Thoracic aorta (tissue), 2 donors: ENCODE measurements around the gene DPP6. TPM values are rescaled to one million over a fixed set of nuclear protein-coding genes. Genes with fewer than 3 reads are reported as not detected.

Experiments used
- ATAC-seq: fragments of 150-250 bp; one replicate; pipeline ENCODE4 v1.8.0; 2017; ENCODE audit warnings: low read depth; ENCODE audit not compliant: insufficient number of reproducible peaks, low FRiP score
- DNase-seq: peaks from one replicate; pipeline ENCODE4 v3.0.0-alpha.2; 2020; ENCODE audit warnings: low spot score
- H3K27ac ChIP-seq, 2 donors: fragments of 200-600 bp; sonication (generic); 1 replicate in 1 of 2; 2 replicates in 1 of 2; pipeline ENCODE4 v1.5.1; 2016; ENCODE audit warnings: mild to moderate bottlenecking in 2 of 2, moderate library complexity in 2 of 2
- H3K27me3 ChIP-seq: fragments of 200-600 bp; sonication (generic); replicated peaks from 2 replicates; pipeline ENCODE4 v1.6.0; 2016; ENCODE audit warnings: mild to moderate bottlenecking; ENCODE audit not compliant: insufficient read depth
- H3K36me3 ChIP-seq: fragments of 200-600 bp; sonication (generic); one replicate; pipeline ENCODE4 v1.5.1; 2016
- H3K4me1 ChIP-seq, 2 donors: fragments of 200-600 bp; sonication (generic); 1 replicate in 1 of 2; 2 replicates in 1 of 2; pipeline versions ENCODE4 v1.5.1 to v1.6.0; 2016; ENCODE audit warnings: low read depth in 2 of 2, mild to moderate bottlenecking in 1 of 2; ENCODE audit not compliant: control insufficient read depth in 1 of 2
- H3K4me3 ChIP-seq: fragments of 200-600 bp; sonication (generic); 2 replicates; pipeline ENCODE4 v1.5.1; 2016; ENCODE audit warnings: mild to moderate bottlenecking
- H3K9me3 ChIP-seq: fragments of 200-600 bp; sonication (generic); 2 replicates; pipeline ENCODE4 v1.5.1; 2016
- CTCF ChIP-seq: fragments of 200-600 bp; sonication (generic); IDR thresholded peaks from one replicate; pipeline ENCODE4 v1.5.1; 2019; ENCODE audit warnings: antibody characterized with exemption
- total RNA-seq, 2 donors: library from RNA; depleted of rRNA; stranded (reverse); fragments of >200 nt; gene quantifications; one replicate each; pipeline versions ENCODE4 v1.1.0 to v1.2.3, GENCODE V29; 2016

Gene DPP6
- total RNA-seq, 2 donors from 2014 or later, result not detected

GRCh38 chr7:154905615-154906014, 853.4 kb downstream of the DPP6 start:
- TF ChIP-seq CTCF, result no peak
- DNase-seq (no peak), ATAC-seq (no peak)
- Histone ChIP-seq H3K27me3 (no peaks in the 10 kb centered on the region), H3K36me3 (no peaks in the 10 kb centered on the region), H3K4me1 (no peaks in the 10 kb centered on the region), H3K4me3 (no peak overlapping the region), H3K27ac (no peak overlapping the region), H3K9me3 (no peaks in the 10 kb centered on the region)

DNA sequence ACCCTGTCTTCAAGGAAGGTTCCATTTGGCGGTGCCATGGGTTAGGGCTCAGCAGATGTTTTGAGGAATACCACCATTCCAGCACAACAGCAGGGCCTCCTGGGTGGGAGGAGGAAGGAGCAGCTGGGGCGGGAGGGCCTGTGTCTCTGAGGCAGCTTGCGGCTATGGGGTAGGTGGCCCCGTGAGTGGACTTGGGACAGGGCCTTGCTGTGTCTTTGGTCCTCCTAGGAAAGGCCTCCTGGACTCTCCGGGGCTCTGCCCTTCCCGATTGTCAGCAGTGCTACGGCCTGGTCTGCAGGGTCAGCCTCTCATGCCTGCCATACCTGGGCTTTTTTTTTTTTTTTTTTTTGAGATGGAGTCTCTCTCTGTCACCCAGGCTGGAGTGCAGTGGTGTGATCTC, 854.0 kb downstream of the DPP6 start:
- TF ChIP-seq CTCF, result no peak
- H3K4me3 ChIP-seq, result no peak overlapping the region
- H3K4me1 ChIP-seq, result no peaks in the 10 kb centered on the region
- peaks cover 3% of the 10 kb centered on the region for H3K9me3 ChIP-seq
- H3K27me3 ChIP-seq, result no peaks in the 10 kb centered on the region
- ATAC-seq (no peak), DNase-seq (no peak)
- no peaks in the 10 kb centered on the region for H3K36me3 ChIP-seq
- no peak overlapping the region for H3K27ac ChIP-seq

DNA sequence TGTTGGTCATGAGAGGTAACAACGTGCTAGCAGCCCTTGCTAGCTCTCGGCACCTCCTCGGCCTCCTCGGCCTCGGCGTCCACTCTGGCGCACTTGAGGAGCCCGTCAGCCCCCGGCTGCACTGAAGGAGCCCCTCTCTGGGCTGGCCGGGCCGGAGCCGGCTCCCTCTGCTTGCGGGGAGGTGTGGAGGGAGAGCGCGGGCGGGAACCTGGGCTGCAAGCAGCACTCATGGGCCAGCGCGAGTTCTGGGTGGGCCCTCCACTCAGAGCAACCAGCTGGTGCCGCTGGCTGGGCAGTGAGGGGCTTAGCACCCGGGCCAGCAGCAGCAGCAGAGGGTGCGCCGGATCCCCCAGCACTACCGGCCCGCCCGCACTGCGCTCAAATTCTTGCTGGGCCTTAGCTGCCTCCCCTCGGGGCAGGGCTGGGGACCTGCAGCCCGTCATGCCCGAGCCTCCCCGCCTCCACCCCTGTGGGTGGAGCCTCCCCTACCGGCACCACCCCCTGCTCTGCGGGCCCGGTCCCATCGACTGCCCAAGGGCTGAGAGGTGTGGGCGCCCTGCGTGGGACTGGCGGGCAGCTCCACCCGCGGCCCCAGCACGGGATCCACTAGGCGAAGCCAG, 854.6 kb downstream of the DPP6 start:
- no peaks in the 10 kb centered on the region for H3K27me3 ChIP-seq
- DNase-seq, result no peak
- no peak for TF ChIP-seq CTCF

DNA sequence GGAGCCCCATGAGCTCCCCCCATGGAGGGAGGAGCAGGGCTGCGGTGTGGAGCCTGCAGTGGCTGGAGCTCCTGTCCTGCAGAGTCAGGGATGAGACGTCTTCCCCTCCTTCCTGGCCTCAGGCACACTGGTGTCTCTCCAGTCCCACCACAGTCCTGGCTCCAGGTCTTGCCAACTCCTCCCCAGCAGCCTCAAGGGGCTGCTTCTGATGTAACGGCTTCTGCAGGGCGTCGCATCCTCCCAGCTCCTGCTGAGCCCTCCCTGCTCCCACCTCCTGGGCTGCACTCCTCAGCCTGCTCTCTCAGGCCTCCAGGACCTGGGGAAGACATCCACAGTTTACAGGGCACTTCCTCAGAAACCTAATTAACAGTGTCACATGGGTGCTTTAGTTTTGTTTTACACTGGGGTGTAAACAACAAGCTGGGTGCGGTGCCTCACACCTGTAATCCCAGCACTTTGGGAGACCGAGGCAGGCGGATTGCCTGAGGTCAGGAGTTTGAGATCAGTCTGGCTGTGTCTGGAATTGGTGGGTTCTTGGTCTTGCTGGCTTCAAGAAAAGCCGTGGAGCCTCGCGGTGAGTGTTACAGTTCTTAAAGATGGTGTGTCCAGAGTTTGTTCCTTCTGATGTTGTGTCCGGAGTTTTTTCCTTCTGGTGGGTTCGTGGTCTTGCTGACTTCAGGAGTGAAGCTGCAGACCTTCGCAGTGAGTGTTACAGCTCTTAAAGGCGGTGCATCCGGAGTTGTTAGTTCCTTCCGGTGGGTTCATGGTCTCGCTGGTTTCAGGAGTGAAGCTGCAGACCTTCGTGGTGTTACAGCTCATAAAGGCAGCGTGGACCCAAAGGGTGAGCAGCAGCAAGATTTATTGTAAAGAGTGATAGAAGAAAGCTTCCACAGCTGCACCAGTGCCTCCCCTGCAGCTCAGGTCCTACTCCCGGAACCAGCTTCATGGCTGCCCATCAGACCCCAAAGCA, 855.7 kb downstream of the DPP6 start:
- no peak for TF ChIP-seq CTCF
- no peak for DNase-seq
- H3K27ac ChIP-seq, result no peak overlapping the region
- H3K4me3 ChIP-seq, result no peak overlapping the region
- H3K27me3 ChIP-seq, result no peaks in the 10 kb centered on the region
- no peaks in the 10 kb centered on the region for H3K36me3 ChIP-seq
- H3K4me1 ChIP-seq, result no peaks in the 10 kb centered on the region
- no peak for ATAC-seq
- peaks cover 3% of the 10 kb centered on the region for H3K9me3 ChIP-seq

More for the DNA sequence above, 854.6 kb downstream of the DPP6 start:
- Histone ChIP-seq H3K36me3 (no peaks in the 10 kb centered on the region), H3K4me1 (no peaks in the 10 kb centered on the region), H3K9me3 (peaks cover 3% of the 10 kb centered on the region), H3K4me3 (no peak overlapping the region), H3K27ac (no peak overlapping the region)
- no peak for ATAC-seq
